Dermis microvascular lymphatic vessel endothelial cell (primary cell): ENCODE data around the gene SFTA2. TPM values are rescaled to one million over a fixed set of nuclear protein-coding genes. Genes with fewer than 3 reads are reported as not detected.
"Not testable (repeated sequence)": the region's sequence is repeated elsewhere in the genome, so short reads cannot be mapped to it uniquely, and the experiment has no call there.

Experiments used
- DNase-seq, 2 donors: peaks; one replicate each; pipeline versions ENCODE4 v3.0.0 to v3.0.0-alpha.2; 2010; ENCODE audit warnings: low read depth in 2 of 2
- total RNA-seq: library from RNA; depleted of rRNA; stranded (reverse); fragments of >200 nt; gene quantifications from 2 replicates; pipeline ENCODE4 v1.2.1, GENCODE V29; 2014

The SFTA2 gene
- total RNA-seq, 1 donor from 2014 or later, result not detected

- peak in 1 of 2 donors; percentile 50 for DNase-seq
Measured at GRCh38 chr6:30942338-30943060, 10.5 kb upstream of the SFTA2 start.

GRCh38 chr6:30940361-30940986 is 8.5 kb upstream of the SFTA2 start, which contains the start of gene MUCL3:
Gene MUCL3, plus strand, starts transcription at chr6:30940973. Its CDS starts 27 bp downstream, at chr6:30941000.
- no peak for DNase-seq

- DNase-seq, result no peak
Measured at GRCh38 chr6:30939473-30939872, 7.5 kb upstream of the SFTA2 start.

GRCh38 chr6:30938730-30939129 is 6.8 kb upstream of the SFTA2 start:
- DNase-seq, result no peak

- DNase-seq, result no peak
Measured at GRCh38 chr6:30937265-30937664, 5.3 kb upstream of the SFTA2 start.

- DNase-seq, result no peak
Measured at GRCh38 chr6:30935018-30935417, 3.0 kb upstream of the SFTA2 start.

- no peak for DNase-seq
Measured at GRCh38 chr6:30932665-30933365, 845 bp upstream of the SFTA2 start.

- no peak for DNase-seq
Measured at GRCh38 chr6:30931272-30931671, 698 bp downstream of the SFTA2 start.

GRCh38 chr6:30930506-30930905 is 1.5 kb downstream of the SFTA2 start:
- no peak for DNase-seq

- DNase-seq, result no peak
Measured at GRCh38 chr6:30928677-30929076, 3.3 kb downstream of the SFTA2 start.

- not testable (repeated sequence) for DNase-seq
Measured at GRCh38 chr6:30927080-30927479, 4.9 kb downstream of the SFTA2 start.

GRCh38 chr6:30926644-30927043 is 5.3 kb downstream of the SFTA2 start:
- no peak for DNase-seq

- DNase-seq, result not testable (repeated sequence)
Measured at GRCh38 chr6:30924040-30924627, 7.8 kb downstream of the SFTA2 start.

- DNase-seq, result no peak
Measured at GRCh38 chr6:30922447-30922852, 9.5 kb downstream of the SFTA2 start.

GRCh38 chr6:30918670-30919069 is 13.3 kb downstream of the SFTA2 start:
- no peak for DNase-seq

GRCh38 chr6:30917487-30917886 is 14.5 kb downstream of the SFTA2 start:
- no peak for DNase-seq

- DNase-seq, result no peak
Measured at GRCh38 chr6:30917041-30917440, 14.9 kb downstream of the SFTA2 start.

GRCh38 chr6:30915591-30915946 is 16.4 kb downstream of the SFTA2 start:
- peak; percentile 23 to 68 for DNase-seq

GRCh38 chr6:30914854-30915590 is 16.9 kb downstream of the SFTA2 start:
- no peak for DNase-seq

- DNase-seq, result peak; percentile 73 to 94
Measured at GRCh38 chr6:30914076-30914853, 17.7 kb downstream of the SFTA2 start, which contains the start of gene VARS2. Gene VARS2, plus strand, starts transcription at chr6:30914238. Its CDS starts 599 bp downstream, at chr6:30914837.

GRCh38 chr6:30913721-30914075 is 18.3 kb downstream of the SFTA2 start:
- DNase-seq, result no peak
